T-helper 2 cell (primary cell): ENCODE results near the gene MMEL1.

Experiments
- DNase-seq, 5 experiments: peaks; one replicate each; pipeline versions ENCODE4 v3.0.0 to v3.0.0-alpha.2; 2012 to 2022

The MMEL1 gene

GRCh38 chr1:2540816-2541492 is 91.9 kb downstream of the MMEL1 start:
- DNase-seq = no peak
